GM10266 (cell line): ENCODE measurements around the gene NDUFAB1.

Source experiments
- DNase-seq: peaks from one replicate; pipeline ENCODE4 v3.0.0; 2012; ENCODE audit errors: extremely low spot score
- TF ChIP-seq, protein P1 (sequence below): IDR thresholded peaks from 2 replicates; pipeline ENCODE4 v1.5.1; 2012; ENCODE audit warnings: mild to moderate bottlenecking, low read depth; ENCODE audit not compliant: control insufficient read depth, insufficient read depth; ENCODE audit errors: missing control alignments

The NDUFAB1 gene

GRCh38 chr16:23534868-23535860 is 61.0 kb downstream of the NDUFAB1 start:
- TF ChIP-seq, protein P1, sequence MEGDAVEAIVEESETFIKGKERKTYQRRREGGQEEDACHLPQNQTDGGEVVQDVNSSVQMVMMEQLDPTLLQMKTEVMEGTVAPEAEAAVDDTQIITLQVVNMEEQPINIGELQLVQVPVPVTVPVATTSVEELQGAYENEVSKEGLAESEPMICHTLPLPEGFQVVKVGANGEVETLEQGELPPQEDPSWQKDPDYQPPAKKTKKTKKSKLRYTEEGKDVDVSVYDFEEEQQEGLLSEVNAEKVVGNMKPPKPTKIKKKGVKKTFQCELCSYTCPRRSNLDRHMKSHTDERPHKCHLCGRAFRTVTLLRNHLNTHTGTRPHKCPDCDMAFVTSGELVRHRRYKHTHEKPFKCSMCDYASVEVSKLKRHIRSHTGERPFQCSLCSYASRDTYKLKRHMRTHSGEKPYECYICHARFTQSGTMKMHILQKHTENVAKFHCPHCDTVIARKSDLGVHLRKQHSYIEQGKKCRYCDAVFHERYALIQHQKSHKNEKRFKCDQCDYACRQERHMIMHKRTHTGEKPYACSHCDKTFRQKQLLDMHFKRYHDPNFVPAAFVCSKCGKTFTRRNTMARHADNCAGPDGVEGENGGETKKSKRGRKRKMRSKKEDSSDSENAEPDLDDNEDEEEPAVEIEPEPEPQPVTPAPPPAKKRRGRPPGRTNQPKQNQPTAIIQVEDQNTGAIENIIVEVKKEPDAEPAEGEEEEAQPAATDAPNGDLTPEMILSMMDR = no peak
- DNase-seq = no peak

DNA sequence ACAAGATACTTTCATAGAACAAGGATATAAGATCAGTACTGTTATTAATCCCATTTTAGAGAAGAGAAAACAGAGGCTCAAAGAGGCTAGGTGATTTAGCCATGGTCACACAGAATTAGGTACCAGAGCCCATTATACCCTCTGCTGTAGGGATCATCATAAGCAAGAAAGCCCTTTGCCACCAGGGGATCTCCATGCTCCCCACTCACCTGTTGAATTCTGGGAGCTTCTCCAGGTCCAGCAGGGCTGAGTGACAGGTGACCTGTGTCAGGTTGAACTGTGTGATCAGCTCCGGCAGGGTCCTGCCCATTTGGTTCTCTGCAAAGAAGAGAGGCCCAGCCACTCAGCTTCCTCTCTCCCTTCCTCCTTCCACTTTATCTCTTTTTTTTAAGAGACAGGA is 63.7 kb downstream of the NDUFAB1 start:
- TF ChIP-seq, protein P1 = no peak
- DNase-seq = no peak
